ENCODE measurements around the gene TSHZ1.
"Not testable (repeated sequence)": the region's sequence is repeated elsewhere in the genome, so short reads cannot be mapped to it uniquely, and the experiment has no call there.

TSHZ1 gene

GRCh38 chr18:75183973-75184493 lies 26.6 kb upstream of the TSHZ1 start:
- no peaks in the 10 kb centered on the region for H3K9me3 ChIP-seq (ENCODE audit: control insufficient read depth, insufficient read depth, low read depth, low read length)
- no peaks in the 10 kb centered on the region for H3K4me1 ChIP-seq (ENCODE audit: control insufficient read depth, insufficient read depth, low read length)
- no peak overlapping the region for H3K4me3 ChIP-seq (ENCODE audit: low read depth, low read length)
- no peak overlapping the region for H3K27ac ChIP-seq (ENCODE audit: low read depth, low read length)
- no peaks in the 10 kb centered on the region for H3K36me3 ChIP-seq (ENCODE audit: control insufficient read depth, insufficient read depth, low read length)
- H3K27me3 ChIP-seq (ENCODE audit: control insufficient read depth, insufficient read depth, low read length) = no peaks in the 10 kb centered on the region
- no peak overlapping the region for H3K9ac ChIP-seq (ENCODE audit: low read length)

DNA sequence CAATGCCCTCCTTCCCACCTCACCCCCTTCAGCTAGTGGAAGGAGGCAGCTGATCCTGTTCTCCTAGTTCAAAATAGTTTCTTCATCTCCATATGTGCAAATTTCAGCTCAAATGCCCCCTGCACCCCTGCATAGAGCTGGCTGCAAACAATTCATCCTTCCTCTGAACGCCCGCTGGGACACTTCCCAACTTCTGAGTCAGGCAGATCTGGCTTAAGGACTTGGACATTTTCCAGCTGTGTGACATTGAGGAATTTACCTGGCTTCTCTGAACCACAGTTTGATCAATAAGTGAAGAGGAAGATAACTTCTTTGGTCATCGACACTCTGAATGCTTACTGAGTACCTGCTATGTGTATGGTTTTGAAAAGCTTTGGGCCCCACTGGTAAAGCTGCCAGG lies 25.1 kb upstream of the TSHZ1 start:
- Histone ChIP-seq H3K4me1 (ENCODE audit: control insufficient read depth, insufficient read depth, low read length) (no peaks in the 10 kb centered on the region), H3K9me3 (ENCODE audit: control insufficient read depth, insufficient read depth, low read depth, low read length) (no peaks in the 10 kb centered on the region), H3K36me3 (ENCODE audit: control insufficient read depth, insufficient read depth, low read length) (no peaks in the 10 kb centered on the region), H3K4me3 (ENCODE audit: low read depth, low read length) (no peak overlapping the region), H3K9ac (ENCODE audit: low read length) (no peak overlapping the region), H3K27ac (ENCODE audit: low read depth, low read length) (no peak overlapping the region), H3K27me3 (ENCODE audit: control insufficient read depth, insufficient read depth, low read length) (no peaks in the 10 kb centered on the region)

GRCh38 chr18:75187702-75188101 lies 22.9 kb upstream of the TSHZ1 start:
- H3K4me3 ChIP-seq (ENCODE audit: low read depth, low read length); H3K4me1 ChIP-seq (ENCODE audit: control insufficient read depth, insufficient read depth, low read length); H3K9ac ChIP-seq (ENCODE audit: low read length); H3K27me3 ChIP-seq (ENCODE audit: control insufficient read depth, insufficient read depth, low read length); H3K27ac ChIP-seq (ENCODE audit: low read depth, low read length); H3K9me3 ChIP-seq (ENCODE audit: control insufficient read depth, insufficient read depth, low read depth, low read length); H3K36me3 ChIP-seq (ENCODE audit: control insufficient read depth, insufficient read depth, low read length): not testable (repeated sequence)

DNA sequence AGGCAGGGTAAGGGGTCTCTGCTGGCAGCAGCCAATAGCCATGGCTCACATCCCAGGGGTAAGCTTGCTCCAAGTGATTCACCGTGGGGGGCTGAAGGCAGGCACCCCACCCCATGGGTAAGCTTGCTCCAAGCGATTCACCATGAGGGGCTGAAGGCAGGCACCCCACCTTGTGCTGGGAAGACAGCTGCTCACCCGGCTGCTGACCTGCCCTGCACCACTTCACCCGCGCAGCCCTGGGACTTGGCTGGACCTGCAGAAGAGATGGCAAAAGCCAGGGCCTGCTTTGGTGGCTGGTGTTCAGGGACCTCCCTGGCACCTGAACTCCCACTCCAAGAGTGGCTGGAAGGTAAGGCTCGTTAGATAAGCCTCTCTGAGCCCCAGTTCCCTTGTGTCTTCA lies 20.9 kb upstream of the TSHZ1 start:
- Histone ChIP-seq H3K9me3 (ENCODE audit: control insufficient read depth, insufficient read depth, low read depth, low read length) (no peaks in the 10 kb centered on the region), H3K9ac (ENCODE audit: low read length) (no peak overlapping the region), H3K36me3 (ENCODE audit: control insufficient read depth, insufficient read depth, low read length) (no peaks in the 10 kb centered on the region), H3K4me3 (ENCODE audit: low read depth, low read length) (no peak overlapping the region), H3K4me1 (ENCODE audit: control insufficient read depth, insufficient read depth, low read length) (no peaks in the 10 kb centered on the region), H3K27ac (ENCODE audit: low read depth, low read length) (no peak overlapping the region), H3K27me3 (ENCODE audit: control insufficient read depth, insufficient read depth, low read length) (no peaks in the 10 kb centered on the region)

GRCh38 chr18:75192899-75193298 lies 17.7 kb upstream of the TSHZ1 start:
- Histone ChIP-seq H3K9me3 (ENCODE audit: control insufficient read depth, insufficient read depth, low read depth, low read length) (no peaks in the 10 kb centered on the region), H3K4me3 (ENCODE audit: low read depth, low read length) (no peak overlapping the region), H3K4me1 (ENCODE audit: control insufficient read depth, insufficient read depth, low read length) (no peaks in the 10 kb centered on the region)

DNA sequence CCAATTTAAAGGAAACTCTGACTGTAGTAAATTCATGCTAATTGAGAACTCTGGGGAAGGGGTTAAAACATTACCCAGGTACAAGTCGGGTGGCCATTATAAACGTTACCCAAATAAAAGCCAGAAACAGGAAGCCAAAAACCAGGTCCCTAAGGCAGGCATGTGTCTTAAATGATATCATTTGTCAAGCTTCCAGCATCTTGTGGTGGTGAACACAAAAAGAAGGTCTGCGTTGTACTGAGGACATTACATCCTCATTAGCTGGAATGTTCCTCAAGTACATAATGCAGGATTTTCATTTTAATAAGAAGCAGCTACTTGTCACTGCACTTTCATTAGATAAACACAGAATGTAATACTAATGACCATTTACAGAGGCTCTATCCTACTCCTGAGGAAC lies 12.6 kb upstream of the TSHZ1 start:
- Histone ChIP-seq H3K27ac (ENCODE audit: low read depth, low read length) (no peak overlapping the region), H3K4me3 (ENCODE audit: low read depth, low read length) (no peak overlapping the region), H3K9ac (ENCODE audit: low read length) (no peak overlapping the region), H3K36me3 (ENCODE audit: control insufficient read depth, insufficient read depth, low read length) (no peaks in the 10 kb centered on the region), H3K9me3 (ENCODE audit: control insufficient read depth, insufficient read depth, low read depth, low read length) (no peaks in the 10 kb centered on the region), H3K27me3 (ENCODE audit: control insufficient read depth, insufficient read depth, low read length) (peaks cover 25% of the 10 kb centered on the region), H3K4me1 (ENCODE audit: control insufficient read depth, insufficient read depth, low read length) (no peaks in the 10 kb centered on the region)

More at GRCh38 chr18:75192899-75193298, 17.7 kb upstream of the TSHZ1 start:
- Histone ChIP-seq H3K27ac (ENCODE audit: low read depth, low read length) (no peak overlapping the region), H3K36me3 (ENCODE audit: control insufficient read depth, insufficient read depth, low read length) (no peaks in the 10 kb centered on the region), H3K9ac (ENCODE audit: low read length) (no peak overlapping the region), H3K27me3 (ENCODE audit: control insufficient read depth, insufficient read depth, low read length) (no peaks in the 10 kb centered on the region)

- no peaks in the 10 kb centered on the region for H3K36me3 ChIP-seq (ENCODE audit: control insufficient read depth, insufficient read depth, low read length)
- no peak overlapping the region for H3K9ac ChIP-seq (ENCODE audit: low read length)
- H3K4me1 ChIP-seq (ENCODE audit: control insufficient read depth, insufficient read depth, low read length) = peaks cover 3% of the 10 kb centered on the region; the same call in 1 of the 2 replicates
- no peak overlapping the region for H3K4me3 ChIP-seq (ENCODE audit: low read depth, low read length)
- H3K9me3 ChIP-seq (ENCODE audit: control insufficient read depth, insufficient read depth, low read depth, low read length) = no peaks in the 10 kb centered on the region
- H3K27me3 ChIP-seq (ENCODE audit: control insufficient read depth, insufficient read depth, low read length) = peaks cover 37% of the 10 kb centered on the region
- no peak overlapping the region for H3K27ac ChIP-seq (ENCODE audit: low read depth, low read length)
Observed at GRCh38 chr18:75199327-75199726, 11.3 kb upstream of the TSHZ1 start.

DNA sequence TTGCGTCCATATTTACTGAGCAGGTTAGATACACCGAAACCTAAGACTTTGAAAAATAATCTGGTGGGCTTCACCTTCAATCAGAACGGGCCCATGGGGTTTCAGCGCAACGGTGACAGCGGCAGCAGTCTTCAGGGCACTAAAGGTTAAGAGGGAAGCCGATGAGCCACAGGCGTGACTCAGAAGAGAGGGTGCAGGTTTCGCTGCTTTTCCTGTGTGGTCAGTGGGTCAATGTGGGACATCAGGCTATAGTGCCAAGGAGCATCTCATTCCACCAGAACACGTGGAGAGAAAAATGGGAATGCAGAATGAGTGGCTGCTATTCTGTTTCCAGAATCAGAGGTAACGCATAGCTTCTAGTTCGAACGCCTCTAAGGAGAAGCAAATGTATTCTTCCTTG lies 10.5 kb upstream of the TSHZ1 start:
- H3K4me3 ChIP-seq (ENCODE audit: low read depth, low read length) = no peak overlapping the region
- no peak overlapping the region for H3K27ac ChIP-seq (ENCODE audit: low read depth, low read length)
- peaks cover 45% of the 10 kb centered on the region for H3K27me3 ChIP-seq (ENCODE audit: control insufficient read depth, insufficient read depth, low read length)
- H3K4me1 ChIP-seq (ENCODE audit: control insufficient read depth, insufficient read depth, low read length) = peaks cover 3% of the 10 kb centered on the region
- H3K9ac ChIP-seq (ENCODE audit: low read length) = no peak overlapping the region
- no peaks in the 10 kb centered on the region for H3K36me3 ChIP-seq (ENCODE audit: control insufficient read depth, insufficient read depth, low read length)
- H3K9me3 ChIP-seq (ENCODE audit: control insufficient read depth, insufficient read depth, low read depth, low read length) = no peaks in the 10 kb centered on the region

DNA sequence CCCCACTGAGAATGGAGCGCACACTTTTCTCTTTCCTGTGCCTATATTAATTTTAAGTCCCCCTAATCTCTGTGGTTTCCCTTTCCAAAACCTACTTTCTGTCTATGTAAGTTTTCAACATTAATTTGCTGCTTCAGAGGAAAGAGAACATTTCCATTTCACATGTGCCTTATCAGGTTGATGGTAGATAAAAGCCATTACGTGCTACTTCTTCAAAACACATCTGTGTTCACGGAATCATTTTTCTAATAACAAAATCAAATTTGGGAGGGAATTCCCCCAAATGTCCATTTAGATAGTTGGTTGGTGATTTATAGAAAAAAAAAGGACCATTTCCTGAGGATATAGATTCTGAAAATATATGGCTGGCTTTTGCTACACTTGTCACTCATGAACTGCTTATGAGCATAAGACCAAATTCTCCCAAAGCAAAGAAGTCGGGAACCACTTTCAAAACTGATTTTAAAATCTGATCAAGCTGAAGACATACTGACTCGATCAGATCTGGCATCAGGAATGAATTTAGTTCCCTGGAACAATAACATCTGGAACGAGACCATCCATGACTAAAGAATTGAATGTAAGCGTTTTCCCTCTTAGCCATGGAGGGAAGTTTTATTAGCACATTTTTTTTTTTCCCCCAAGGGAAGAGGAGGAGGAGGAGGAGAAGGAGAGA lies 9.9 kb upstream of the TSHZ1 start:
- Histone ChIP-seq H3K4me3 (ENCODE audit: low read depth, low read length) (no peak overlapping the region), H3K9me3 (ENCODE audit: control insufficient read depth, insufficient read depth, low read depth, low read length) (no peaks in the 10 kb centered on the region), H3K27me3 (ENCODE audit: control insufficient read depth, insufficient read depth, low read length) (peaks cover 52% of the 10 kb centered on the region), H3K4me1 (ENCODE audit: control insufficient read depth, insufficient read depth, low read length) (peaks cover 9% of the 10 kb centered on the region), H3K9ac (ENCODE audit: low read length) (no peak overlapping the region), H3K27ac (ENCODE audit: low read depth, low read length) (no peak overlapping the region), H3K36me3 (ENCODE audit: control insufficient read depth, insufficient read depth, low read length) (no peaks in the 10 kb centered on the region)

DNA sequence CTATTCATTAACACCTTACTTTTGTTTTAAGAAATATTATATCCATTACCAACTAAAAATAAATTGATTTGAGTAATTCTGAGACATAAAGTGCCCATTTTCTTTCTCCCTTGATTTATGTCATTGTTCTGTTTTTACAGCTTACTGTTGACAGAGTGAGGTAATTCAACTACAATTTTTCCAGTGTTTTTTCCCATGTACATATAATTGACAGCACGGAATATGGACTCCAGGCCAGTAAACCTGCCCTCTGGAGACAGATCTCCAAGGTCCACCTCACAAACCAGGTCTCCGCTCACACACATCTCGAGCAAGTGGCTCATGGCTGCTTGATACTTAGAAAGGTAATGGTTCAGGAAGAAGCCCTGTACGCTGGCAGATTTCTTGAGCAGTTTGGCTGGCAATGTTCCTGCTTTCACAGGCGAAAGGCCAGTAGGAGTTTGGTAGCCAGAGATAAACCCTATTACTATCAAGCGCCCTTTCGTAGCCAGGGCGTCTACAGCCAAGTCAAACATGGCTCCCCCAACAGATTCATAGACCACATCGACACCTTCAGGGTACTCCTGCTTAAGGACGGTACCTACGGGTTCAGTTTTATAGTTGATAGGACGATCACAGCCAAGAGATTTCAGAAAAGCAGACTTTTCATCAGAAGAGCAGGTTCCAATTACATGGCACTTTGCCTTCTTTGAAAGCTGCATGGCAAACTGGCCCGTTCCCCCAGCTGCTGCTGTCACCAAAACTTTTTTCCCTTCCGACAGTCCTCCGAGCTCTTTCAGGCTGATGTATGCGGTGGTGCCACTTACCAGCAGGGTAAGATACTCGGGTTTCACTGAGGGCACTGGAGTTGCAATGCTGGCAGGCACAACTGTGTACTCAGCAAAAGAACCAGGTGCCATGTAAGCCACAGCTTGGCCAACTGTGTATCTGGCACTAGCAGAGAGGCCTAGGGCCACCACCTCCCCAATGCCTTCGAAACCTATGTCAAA lies 9.0 kb upstream of the TSHZ1 start:
- Histone ChIP-seq H3K36me3 (ENCODE audit: control insufficient read depth, insufficient read depth, low read length) (no peaks in the 10 kb centered on the region), H3K9me3 (ENCODE audit: control insufficient read depth, insufficient read depth, low read depth, low read length) (no peaks in the 10 kb centered on the region), H3K27me3 (ENCODE audit: control insufficient read depth, insufficient read depth, low read length) (peaks cover 60% of the 10 kb centered on the region), H3K9ac (ENCODE audit: low read length) (no peak overlapping the region), H3K4me3 (ENCODE audit: low read depth, low read length) (no peak overlapping the region), H3K27ac (ENCODE audit: low read depth, low read length) (no peak overlapping the region), H3K4me1 (ENCODE audit: control insufficient read depth, insufficient read depth, low read length) (peaks cover 18% of the 10 kb centered on the region)

Data from HUES6 (cell line).